PC-3 (cell line): Measurements from ENCODE around the gene TNFRSF18.

ENCODE experiments used
- EZH2phosphoT487 ChIP-seq: fragments of 300-600 bp; sonication (generic); IDR thresholded peaks from 2 replicates; pipeline ENCODE4 v1.6.1; 2018; ENCODE audit warnings: mild to moderate bottlenecking, antibody characterized with exemption, low read length, borderline replicate concordance
- TF ChIP-seq, protein P1 (sequence below): fragments of 300-600 bp; sonication (generic); conservative IDR thresholded peaks from 2 replicates; pipeline ENCODE4 v1.5.1; 2017; ENCODE audit warnings: antibody characterized with exemption, low read depth, mild to moderate bottlenecking, low read length

GRCh38 chr1:1239227-1239613, 32.8 kb upstream of the TNFRSF18 start:
- TF ChIP-seq, protein P1, sequence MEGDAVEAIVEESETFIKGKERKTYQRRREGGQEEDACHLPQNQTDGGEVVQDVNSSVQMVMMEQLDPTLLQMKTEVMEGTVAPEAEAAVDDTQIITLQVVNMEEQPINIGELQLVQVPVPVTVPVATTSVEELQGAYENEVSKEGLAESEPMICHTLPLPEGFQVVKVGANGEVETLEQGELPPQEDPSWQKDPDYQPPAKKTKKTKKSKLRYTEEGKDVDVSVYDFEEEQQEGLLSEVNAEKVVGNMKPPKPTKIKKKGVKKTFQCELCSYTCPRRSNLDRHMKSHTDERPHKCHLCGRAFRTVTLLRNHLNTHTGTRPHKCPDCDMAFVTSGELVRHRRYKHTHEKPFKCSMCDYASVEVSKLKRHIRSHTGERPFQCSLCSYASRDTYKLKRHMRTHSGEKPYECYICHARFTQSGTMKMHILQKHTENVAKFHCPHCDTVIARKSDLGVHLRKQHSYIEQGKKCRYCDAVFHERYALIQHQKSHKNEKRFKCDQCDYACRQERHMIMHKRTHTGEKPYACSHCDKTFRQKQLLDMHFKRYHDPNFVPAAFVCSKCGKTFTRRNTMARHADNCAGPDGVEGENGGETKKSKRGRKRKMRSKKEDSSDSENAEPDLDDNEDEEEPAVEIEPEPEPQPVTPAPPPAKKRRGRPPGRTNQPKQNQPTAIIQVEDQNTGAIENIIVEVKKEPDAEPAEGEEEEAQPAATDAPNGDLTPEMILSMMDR = no peak; the same call in none of the 2 replicates
- TF ChIP-seq EZH2phosphoT487 = no peak
